ENCODE data around the gene KCNN2.

Gene KCNN2

DNA sequence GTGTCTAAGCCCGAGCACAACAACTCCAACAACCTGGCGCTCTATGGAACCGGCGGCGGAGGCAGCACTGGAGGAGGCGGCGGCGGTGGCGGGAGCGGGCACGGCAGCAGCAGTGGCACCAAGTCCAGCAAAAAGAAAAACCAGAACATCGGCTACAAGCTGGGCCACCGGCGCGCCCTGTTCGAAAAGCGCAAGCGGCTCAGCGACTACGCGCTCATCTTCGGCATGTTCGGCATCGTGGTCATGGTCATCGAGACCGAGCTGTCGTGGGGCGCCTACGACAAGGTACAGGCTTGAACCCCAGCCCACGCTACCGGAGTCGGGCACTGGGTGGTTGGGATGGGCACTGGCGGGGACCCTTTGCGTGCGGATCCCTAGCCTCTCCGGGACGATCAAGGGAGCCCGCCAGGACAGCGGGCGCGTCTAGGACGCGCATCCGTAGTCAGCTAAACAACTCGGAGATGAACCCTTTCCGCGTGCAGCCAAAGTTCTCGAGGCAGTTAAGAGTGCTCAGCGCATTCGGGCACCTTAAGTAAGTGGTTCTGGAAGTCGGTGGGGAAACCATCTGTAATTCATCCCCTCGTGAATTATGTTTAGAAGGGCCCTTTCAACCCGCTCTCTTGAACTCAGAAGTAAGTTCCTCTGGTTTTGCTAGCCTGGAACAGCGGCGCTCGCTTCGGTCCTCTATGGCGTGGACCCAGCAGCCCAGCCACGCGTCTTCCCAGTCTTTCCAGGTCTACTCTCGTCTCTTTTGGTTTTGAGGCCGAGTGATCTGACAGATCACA lies 1.3 kb downstream of the KCNN2 start:
- no peak for DNase-seq

DNA sequence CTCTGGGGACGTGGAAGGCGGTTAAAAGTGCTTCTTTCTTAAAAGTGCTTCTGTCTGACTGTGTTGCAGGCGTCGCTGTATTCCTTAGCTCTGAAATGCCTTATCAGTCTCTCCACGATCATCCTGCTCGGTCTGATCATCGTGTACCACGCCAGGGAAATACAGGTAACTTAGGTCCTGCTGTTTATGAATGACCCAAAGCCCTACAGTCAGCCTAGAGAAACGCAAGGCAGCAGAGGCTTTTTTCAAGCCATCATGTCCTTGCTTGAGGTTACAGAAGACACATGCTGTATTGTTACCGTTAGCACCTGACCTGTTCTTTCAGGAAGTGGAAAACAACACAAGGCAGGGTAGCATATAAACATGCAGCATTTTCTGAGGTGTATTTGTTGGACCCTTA lies 2.0 kb downstream of the KCNN2 start:
- DNase-seq: no peak

DNA sequence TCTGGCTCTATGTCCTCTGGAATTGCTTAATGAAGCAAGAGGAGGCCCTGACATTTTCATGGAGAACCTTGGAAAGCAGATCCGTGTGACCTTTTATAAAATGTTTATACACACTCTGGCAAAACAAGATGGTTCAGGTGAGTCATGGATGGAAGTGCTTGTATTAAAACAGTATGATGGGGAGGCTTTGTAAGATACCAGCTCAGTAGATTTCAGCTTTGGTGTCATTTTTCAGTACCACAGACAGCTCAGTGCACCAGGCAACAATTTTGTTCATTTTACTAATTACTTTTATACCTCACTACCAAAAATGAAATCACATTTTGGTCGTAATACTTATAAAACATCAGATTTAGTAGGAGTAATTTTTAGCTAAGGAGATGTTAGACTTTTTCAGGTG lies 5.2 kb downstream of the KCNN2 start:
- DNase-seq: no peak

DNA sequence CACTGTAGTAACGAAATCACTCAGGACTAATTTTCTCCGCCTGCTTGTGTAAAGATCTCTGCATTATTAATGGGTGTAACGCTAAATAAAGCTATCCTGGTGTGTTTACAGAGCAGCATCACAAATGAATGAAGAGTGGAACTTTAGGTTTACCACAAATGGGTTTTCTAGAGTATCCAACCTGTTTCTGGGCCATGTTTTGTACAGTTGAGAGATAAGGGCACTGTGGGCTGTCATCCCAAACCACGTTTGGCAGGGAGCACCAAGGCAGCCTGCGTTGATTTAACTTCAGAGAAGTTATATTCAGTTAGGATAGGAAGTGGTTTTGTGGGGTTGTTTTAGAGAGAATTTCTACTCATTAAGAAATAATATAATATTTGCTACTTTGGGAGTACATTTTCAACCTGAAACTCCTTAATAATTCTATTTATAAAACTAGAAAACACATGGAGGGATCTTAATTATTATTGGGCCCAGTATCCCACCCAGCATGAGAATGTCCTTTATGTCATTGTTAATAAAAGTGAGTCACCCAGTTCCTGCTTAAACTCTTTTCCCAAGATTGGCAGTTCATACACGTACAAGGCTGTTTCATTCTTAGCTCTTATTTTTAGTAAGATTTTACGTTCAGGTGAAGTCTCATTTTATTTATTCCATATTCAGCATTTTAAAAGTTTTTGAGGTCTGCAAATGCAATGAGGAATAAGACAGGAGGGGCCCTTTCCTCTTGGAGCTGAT lies 8.0 kb downstream of the KCNN2 start:
- DNase-seq: no peak

DNA sequence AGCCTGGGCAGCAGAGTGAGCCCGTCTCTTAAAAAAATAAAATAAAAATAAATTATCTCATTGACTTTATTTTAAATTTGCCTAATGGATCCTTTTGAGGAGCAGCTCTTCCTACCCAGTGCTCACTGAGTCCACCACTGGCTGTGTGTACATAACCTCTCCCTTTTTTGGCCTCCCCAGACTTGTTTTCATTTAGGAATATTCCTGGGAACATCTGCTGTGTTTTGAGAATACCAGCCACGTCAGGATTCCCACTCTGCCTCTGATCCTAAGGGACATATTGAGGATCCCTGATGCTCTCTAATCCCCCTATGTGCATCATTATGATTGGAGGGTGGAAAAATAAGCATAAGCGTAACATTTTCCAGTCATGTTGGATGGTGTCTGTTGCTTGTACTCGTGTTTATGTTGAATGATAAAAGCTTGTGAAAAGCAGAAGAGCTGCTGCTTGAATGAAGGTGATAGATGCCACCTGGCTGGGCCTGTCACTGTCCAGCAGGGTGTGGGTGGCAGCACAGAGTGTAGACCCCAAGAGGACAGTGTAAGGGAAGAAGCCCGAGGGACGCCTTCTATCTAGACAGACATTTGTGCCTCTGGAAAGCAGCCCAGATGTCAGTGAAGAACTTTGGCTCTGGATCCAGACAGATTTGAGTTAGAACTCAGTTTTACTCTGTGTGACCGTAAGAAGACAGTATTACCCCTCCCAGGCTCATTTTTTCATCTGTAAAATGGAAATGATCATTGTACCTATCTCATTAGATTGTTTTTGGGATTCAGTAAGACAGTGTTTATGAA lies 15.4 kb downstream of the KCNN2 start:
- no peak for DNase-seq

DNA sequence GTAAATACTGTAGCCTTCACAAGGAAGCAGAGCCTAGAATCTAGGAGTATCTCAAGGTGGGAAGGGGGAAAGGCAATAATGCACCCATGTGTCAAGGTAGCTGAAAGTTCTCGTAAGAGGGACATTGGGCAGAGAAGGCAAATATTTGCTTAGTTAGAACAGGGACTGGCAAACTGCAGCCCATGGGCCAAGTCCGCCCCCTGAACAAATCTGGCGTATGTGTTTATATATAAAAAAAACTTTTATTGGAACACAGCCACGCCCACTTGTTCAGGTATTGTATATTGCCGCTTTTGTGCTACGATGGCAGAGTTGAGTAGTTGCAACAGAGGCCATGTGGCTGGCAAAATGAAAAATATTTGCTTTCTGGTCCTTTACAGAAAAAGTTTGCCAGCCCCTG lies 16.1 kb downstream of the KCNN2 start:
- DNase-seq: no peak

DNA sequence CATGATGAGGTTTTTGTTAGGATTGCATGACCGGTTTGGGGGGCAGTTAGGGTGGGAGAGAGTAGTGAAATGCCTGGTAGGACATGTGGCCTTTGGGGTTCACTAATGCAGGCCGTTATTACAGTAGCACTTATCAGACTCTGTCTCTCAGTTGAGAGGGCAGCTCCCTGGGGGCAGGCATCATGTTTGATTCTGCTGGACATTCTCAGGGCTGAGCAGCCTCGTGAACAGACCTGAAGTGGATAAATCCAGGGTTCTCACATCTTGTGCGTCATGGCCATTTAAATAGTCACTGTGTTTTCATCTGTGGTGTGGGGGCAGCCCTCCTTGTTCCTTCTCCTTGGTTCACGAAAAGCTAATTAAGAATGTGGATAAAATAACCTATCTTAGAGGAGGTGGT lies 18.9 kb downstream of the KCNN2 start:
- DNase-seq: no peak

DNA sequence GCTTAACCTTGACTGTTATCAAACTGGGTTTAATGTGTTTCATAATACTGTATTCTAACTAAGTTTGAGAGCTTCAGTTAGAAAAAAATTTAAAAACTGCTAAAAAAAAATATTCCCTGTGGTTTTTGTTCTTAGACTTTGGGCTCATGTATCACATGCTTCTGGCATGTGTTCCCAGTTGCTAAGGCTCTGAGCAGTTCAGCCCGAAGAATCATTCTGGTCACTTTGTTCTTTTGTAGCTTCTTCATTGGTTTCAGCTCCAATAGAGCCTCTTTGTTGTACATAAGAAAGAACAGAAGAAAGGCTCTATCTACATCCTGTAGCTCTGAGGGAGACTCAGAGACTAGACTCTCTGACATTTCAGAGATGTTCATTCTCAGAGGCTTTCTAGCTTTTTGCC lies 25.6 kb downstream of the KCNN2 start:
- DNase-seq: no peak

DNA sequence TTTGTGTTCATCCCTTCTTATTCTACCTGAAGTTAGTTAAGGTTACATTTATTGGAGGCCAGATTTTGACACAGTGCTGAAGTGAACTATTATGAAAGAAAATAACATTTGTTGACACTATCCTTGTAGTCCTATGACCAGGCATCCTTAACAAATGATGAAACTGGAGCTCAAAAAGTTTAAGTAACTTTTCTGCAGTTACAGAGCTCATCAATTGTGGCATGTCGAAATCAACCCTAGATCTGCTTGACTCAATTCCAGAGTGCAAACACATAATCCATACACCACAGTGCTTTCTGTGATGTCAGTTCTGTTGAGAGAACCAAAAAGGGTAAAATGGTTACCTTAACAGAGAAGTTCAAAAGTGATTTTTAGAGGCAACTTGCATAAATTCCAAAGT lies 28.6 kb downstream of the KCNN2 start:
- no peak for DNase-seq

DNA sequence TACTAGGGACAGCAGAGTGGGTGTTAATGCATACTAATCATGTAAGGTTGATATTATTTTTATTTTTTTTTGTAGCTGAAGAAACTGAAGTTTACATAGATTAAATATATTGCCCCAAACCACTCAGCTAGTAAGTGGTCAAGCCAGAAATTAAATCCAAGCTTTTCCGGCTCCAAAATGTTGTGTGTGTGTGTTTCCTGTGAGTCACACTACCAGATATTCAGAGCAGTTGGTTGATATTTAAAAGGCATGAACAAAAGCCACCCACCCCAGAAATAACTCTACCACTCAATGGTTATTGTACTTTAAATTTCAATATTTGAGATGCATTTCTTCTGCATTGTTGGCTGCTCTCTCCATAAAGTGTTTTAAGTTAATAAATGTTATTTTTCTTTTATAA lies 29.5 kb downstream of the KCNN2 start:
- DNase-seq: no peak

DNA sequence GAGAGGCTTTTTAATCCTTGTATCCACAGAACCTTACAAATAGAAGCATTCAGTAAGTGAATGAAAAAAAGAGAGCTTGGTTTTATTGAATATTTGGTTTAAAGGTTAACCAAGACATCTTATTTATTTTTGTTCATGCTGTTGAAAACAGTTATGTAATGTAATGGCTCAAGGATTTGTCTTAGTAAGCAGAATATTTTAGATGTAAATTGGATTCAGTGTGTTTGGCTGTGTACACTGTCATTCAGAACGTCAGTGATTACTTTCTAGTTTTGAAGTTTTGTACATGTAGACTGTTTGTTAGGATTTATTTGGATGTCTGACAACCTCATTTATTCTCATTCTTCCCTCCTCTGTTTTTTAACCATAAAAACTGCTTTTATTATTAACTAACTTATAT lies 31.3 kb downstream of the KCNN2 start:
- no peak for DNase-seq

DNA sequence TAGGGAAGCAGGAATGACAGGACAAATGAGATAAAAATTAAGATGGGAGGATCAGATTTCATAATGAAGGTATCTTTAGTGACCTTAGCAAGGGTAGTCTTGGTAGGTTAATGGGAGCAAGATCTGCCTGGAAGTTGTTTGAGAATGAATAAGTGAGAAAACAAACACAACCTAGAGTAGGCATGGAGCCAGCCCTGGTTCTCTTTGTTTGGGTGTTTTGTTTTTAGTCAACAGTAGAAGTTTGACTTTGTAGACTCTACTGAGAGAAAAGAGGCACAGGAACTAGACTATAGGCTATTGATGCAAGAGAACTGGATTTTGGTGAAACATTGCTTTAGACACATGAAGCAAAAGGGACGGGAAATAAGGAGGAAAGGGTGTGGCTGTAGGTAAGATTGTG lies 40.3 kb downstream of the KCNN2 start:
- no peak for DNase-seq

DNA sequence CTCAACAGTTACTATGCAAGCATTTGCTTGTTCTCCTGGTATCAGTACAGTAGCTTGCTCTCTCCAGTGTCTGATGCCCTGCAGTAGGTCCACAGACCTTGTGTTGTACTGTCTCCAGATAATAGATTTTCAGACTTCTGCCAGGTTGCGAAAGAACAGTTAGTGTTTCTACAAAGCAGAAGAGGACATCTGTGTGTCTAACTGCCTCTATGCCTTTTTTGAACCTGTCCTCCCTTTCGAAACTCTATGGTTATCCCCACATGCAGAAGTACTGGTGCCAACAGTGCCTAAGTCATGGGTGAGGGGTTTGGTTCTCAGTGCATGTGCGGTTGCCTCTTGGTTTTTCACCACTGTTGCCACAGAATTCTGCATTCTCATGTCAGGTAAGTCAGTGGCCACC lies 45.9 kb downstream of the KCNN2 start:
- no peak for DNase-seq

DNA sequence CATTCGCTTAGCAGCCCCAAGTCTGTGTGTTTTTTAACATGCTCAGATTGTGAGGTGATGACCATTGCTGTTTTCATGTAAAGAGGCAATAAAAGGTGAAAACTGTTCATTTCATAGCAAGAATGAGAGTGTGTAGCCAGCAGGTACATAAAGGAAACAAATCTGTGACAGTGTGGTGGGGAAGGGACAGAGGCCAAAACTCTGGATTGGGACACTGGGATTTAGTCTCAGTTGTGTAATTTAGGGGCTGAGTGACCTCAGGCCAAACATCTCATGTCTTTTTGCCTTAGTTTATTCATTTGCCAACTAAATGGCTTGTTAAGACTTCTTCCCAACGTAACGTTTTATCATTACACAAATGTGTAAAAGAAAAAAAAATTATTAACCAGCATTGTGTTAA lies 47.0 kb downstream of the KCNN2 start:
- DNase-seq: no peak

DNA sequence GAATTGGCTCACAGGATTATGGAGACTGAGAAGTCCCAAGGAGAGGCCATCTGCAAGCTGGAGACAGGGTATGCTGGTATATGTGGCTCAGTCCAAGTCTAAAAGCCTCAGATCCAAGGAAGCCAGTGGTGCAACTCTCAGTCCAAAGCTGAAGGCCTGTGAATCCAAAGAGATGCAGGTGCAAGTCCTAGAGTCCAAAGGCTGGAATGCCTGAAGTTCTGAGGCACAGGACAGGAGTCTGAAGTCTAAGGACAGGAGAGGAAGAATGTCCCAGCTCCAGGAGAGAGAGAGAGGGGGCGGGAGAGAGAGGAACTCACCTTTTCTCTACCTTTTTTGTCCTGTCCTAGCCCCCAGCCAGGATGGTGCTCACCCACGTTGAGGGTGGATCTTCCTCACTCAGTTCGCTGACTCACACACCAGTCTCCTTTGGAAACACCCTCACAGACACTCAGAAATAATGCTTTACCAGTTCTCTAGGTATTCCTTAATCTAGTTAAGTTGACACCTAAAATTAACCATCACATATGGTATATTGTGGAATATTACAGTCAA lies 49.6 kb downstream of the KCNN2 start:
- no peak for DNase-seq

DNA sequence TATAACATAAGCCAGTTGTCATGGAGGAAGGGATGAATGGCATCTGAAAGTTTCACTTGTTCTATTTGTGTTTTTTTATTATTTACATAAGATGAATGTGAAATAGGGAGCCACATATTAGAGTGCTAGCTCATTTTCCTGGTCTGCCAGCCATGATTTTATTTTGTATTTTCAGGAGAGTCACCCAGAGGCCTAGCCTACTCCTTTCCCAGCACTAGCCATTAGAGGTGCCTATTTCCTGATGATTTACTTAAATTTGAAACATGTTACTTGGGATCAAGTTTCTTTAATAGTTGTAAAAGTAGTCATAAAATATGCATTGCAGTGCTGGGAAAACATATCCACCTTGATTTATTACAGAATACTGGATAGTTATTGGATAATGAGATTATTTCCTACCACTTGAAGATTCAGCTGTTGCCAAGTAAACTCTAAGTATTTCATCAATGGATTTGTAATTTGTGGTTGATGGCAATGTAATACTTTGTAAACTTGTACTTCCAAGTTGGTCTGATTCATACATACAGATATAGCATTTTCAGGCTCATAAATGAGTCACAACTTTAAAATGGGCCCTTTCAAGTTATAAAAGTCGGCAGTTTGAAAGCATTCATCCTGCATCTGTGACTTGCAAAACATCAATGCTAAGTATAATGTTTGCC lies 50.8 kb downstream of the KCNN2 start:
- DNase-seq: no peak

DNA sequence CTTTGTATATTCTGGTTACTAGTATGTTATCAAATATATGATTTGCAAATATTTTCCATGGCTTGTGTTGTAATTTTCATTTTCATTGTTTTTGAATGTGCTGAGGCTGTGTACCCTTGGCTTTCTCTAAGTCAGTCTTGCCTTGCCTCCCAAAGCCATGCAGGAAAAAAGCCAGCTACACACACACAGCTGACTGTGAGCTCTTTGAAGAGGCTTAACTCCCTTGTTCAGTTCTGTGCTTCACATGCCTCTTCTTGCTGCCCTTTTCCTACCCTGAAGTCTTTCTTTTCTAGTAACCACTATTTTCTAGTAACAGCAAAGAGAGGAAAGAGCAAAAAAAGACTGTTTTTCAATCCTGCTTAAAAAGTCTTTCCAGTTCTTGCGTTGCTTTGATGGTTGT lies 53.9 kb downstream of the KCNN2 start:
- no peak for DNase-seq

DNA sequence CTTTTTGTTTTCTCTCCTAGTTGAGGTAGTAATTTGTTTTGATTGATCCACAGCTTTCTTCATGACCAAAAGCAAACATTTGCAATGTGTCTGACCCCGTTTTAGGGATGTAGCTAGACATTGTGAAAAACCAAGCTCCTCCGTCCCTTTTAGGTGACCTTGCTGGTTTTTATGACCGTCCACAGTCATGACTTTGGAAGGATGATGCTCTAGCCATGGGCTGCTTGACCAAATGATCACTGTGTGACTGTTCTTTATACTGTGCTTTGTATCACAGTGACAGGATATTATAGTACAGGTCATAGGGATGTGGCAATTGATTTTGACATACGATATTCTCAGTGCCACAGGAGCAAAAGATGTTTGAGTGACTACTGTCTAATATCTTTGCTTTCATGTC lies 54.4 kb downstream of the KCNN2 start:
- DNase-seq: no peak

DNA sequence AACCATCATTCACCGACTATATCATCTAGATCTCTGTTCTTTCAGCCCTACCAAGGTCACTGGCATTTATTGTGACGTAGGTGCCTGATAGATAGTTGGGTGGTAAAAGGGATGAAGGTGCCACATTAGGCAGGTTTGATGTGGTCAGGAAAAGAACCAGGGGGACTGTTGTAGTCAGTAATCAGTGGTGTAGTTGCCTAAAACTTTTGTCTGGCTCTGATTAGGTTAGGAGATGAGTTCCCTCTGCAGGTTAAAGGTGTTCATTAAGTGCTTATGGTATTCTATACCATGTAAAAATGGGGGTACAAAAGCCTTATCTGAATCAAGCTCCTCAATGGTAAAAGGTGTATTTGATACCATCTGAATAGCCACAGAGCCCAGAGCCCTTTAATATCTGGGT lies 55.6 kb downstream of the KCNN2 start:
- DNase-seq: no peak

DNA sequence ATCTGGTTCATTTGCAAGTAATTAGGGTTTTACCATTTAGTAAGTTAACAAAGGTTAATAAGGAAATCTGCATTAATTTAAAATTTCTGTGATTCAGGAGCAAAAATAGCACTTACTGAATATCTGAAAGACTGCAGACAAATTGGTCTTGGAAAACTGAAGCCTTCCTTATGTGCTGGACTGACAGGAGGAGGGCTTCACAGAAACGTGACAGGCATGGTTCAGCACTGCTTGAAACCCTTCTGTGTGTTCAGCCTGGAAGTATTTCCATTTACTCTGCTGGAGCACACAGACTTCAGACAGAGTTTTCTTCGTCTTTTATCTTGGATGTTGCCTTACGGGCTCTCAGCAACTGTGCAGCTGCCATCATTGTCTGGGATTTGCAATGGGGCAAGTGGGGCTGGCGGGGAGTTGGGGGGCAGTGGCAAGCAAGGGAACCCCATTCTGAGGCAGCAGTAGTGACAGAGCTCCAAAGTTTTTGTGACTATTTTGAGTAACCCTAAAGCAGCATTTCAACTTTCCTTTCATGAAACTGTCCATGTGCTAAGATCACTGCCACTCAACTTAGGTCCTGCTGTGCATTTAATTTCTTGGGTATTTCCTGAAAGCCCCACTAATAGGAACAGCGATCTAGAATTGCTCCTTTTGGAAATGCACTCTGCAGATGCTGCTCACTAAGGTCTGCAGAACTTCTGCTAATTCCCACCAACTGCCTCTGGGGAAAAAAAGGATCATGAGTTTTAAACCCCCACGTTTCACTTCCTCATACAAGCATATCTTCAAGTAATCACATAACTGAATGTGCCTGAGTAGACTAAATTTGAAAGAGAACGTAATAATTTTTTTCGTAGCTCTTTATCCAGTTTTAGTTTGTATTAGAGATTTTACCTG lies 56.6 kb downstream of the KCNN2 start:
- no peak for DNase-seq

DNA sequence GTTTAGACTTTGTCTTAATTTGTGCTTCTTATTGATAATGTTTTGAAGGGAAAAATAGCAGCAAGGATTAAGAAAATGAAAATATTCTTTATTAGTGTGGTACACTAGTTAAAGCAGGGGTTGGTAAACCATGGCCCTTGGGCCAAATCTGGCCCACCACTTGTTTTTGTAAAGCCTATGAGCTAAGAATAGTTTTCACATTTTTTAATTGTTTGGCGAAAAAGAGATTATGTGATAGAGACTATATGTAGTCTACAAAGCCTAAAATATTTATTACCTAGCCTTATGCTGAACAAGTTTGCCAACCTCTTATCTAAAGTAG lies 57.2 kb downstream of the KCNN2 start:
- DNase-seq: no peak

DNA sequence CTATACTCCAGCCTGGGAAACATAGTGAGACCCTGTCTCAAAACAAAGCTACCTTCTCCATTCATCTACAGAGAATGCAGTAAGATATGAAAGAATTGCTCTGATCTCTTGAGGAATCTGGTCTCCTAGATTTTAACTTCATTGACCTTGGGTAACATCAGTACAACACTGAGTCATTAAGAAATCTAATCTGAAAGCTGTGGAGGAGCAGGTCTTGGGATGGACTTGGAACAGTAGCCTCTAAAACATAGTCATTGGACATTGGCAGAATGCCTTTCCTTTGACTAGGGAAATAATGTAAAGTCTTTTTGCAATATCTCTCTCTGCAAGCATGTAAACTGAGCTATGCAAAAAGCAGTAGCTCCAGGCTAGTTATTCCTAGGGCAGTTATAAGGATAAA lies 58.1 kb downstream of the KCNN2 start:
- no peak for DNase-seq
